Measurements from ENCODE around the gene GSTA2.
"Not testable (repeated sequence)": the region's sequence is repeated elsewhere in the genome, so short reads cannot be mapped to it uniquely, and the experiment has no call there.

Gene GSTA2

GRCh38 chr6:52724042-52724405, 39.3 kb downstream of the GSTA2 start:
- Histone ChIP-seq H3K9me3 (ENCODE audit: low read length) (no peaks in the 10 kb centered on the region), H3K27me3 (ENCODE audit: control insufficient read depth in 1 of 2, insufficient read depth in 2 of 2, low read length in 2 of 2) (no peaks in the 10 kb centered on the region), H3K27ac (ENCODE audit: low read depth, low read length) (no peak overlapping the region), H3K4me3 (ENCODE audit: low read depth in 1 of 2, low read length in 2 of 2) (no peak overlapping the region), H3K9ac (ENCODE audit: low read length) (no peak overlapping the region), H3K4me1 (ENCODE audit: insufficient read depth, low read length) (no peaks in the 10 kb centered on the region), H3K36me3 (ENCODE audit: insufficient read depth, low read length) (no peaks in the 10 kb centered on the region)

- Histone ChIP-seq H3K27me3 (ENCODE audit: control insufficient read depth in 1 of 2, insufficient read depth in 2 of 2, low read length in 2 of 2) (no peaks in the 10 kb centered on the region), H3K27ac (ENCODE audit: low read depth, low read length) (no peak overlapping the region), H3K9ac (ENCODE audit: low read length) (no peak overlapping the region), H3K9me3 (ENCODE audit: low read length) (no peaks in the 10 kb centered on the region), H3K36me3 (ENCODE audit: insufficient read depth, low read length) (no peaks in the 10 kb centered on the region), H3K4me1 (ENCODE audit: insufficient read depth, low read length) (no peaks in the 10 kb centered on the region), H3K4me3 (ENCODE audit: low read depth in 1 of 2, low read length in 2 of 2) (no peak overlapping the region)
Observed at GRCh38 chr6:52720321-52720720, 43.0 kb downstream of the GSTA2 start.

- H3K27me3 ChIP-seq (ENCODE audit: control insufficient read depth in 1 of 2, insufficient read depth in 2 of 2, low read length in 2 of 2) = no peaks in the 10 kb centered on the region
- H3K9me3 ChIP-seq (ENCODE audit: low read length) = no peaks in the 10 kb centered on the region
- no peak overlapping the region for H3K4me3 ChIP-seq (ENCODE audit: low read depth in 1 of 2, low read length in 2 of 2)
- H3K4me1 ChIP-seq (ENCODE audit: insufficient read depth, low read length) = no peaks in the 10 kb centered on the region
- no peak overlapping the region for H3K9ac ChIP-seq (ENCODE audit: low read length)
- H3K27ac ChIP-seq (ENCODE audit: low read depth, low read length) = no peak overlapping the region
- no peaks in the 10 kb centered on the region for H3K36me3 ChIP-seq (ENCODE audit: insufficient read depth, low read length)
Observed at GRCh38 chr6:52718550-52718949, 44.7 kb downstream of the GSTA2 start.

- H3K36me3 ChIP-seq (ENCODE audit: insufficient read depth, low read length); H3K27ac ChIP-seq (ENCODE audit: low read depth, low read length); H3K9ac ChIP-seq (ENCODE audit: low read length); H3K4me1 ChIP-seq (ENCODE audit: insufficient read depth, low read length); H3K4me3 ChIP-seq (ENCODE audit: low read depth in 1 of 2, low read length in 2 of 2); H3K27me3 ChIP-seq (ENCODE audit: control insufficient read depth in 1 of 2, insufficient read depth in 2 of 2, low read length in 2 of 2); H3K9me3 ChIP-seq (ENCODE audit: low read length): not testable (repeated sequence)
Observed at GRCh38 chr6:52714761-52715160, 48.5 kb downstream of the GSTA2 start.

DNA sequence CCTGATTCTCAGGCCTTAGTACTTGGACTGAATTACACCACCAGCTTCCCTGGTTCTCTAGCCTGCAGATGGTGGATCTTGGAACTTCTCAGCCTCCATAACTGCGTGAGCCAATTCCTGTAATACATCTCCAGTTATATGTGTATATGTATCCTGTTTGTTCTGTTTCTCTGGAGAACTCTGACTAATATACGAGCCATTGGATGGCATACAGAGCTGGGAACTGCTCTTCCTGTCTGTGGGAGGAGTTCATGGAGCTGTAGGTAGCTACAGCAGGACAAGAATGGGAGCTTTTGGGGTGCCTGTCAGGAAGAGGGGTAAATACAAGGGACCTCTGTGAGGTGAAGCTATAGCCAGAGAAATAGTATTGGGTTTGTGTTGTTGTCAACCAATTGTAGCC, 51.1 kb downstream of the GSTA2 start:
- Histone ChIP-seq H3K9ac (ENCODE audit: low read length) (no peak overlapping the region), H3K4me3 (ENCODE audit: low read depth in 1 of 2, low read length in 2 of 2) (no peak overlapping the region), H3K9me3 (ENCODE audit: low read length) (no peaks in the 10 kb centered on the region), H3K27ac (ENCODE audit: low read depth, low read length) (no peak overlapping the region), H3K36me3 (ENCODE audit: insufficient read depth, low read length) (no peaks in the 10 kb centered on the region), H3K4me1 (ENCODE audit: insufficient read depth, low read length) (no peaks in the 10 kb centered on the region), H3K27me3 (ENCODE audit: control insufficient read depth in 1 of 2, insufficient read depth in 2 of 2, low read length in 2 of 2) (no peaks in the 10 kb centered on the region)

DNA sequence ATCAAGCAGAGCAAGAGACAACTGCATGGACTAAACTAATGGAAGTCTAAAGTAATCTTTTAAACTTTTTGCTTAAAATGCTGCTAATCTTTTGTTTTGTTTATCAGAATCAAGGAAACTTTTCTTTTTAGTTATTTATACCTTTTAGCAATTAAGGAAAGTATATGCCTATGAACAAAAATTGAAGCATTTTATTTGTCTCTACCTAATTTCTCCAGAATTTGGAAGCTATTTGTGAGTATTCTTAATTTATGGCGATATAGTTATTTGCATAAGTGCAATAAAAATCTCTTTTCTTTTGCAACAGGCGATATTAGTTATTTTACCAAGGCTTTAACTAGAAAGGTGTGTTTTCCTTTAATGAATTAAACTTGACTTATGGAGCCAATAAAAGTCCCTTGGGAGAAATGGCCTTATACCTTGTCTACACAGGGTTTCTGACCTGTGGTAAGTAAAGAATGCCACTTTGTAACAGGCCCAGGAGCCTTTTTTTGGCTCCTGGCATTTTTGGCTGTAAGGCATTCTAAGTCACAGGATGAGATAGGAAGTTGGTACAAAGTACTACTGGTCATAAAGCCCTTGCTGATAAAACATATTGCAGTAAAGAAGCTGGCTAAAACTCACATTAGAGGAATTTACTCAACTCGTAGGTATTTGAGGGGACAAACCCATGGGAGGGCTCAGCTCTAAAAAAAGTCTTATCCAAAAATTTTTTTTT, 55.2 kb downstream of the GSTA2 start:
- H3K4me1 ChIP-seq (ENCODE audit: insufficient read depth, low read length) = no peaks in the 10 kb centered on the region

DNA sequence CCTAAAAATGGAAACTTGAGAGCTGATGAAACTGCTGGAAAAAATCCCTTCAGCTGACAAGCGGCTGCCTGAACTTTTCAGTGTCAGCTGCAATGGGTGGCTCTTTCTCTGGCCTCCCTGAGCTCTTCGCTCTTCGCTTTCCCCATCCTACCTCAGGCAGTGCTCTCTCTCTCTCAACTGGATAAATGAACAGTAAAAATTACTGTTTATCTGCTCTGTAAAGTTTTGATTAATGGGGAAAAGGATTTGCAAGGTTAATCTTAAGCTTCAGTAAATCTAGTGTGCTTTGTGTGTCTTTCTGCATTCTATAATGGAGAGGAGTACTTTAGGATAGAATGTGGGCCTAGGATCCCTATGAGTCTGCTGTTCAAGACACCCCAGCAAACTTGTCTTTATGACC, 57.3 kb downstream of the GSTA2 start:
- no peak overlapping the region for H3K9ac ChIP-seq (ENCODE audit: low read length)
- no peak overlapping the region for H3K4me3 ChIP-seq (ENCODE audit: low read depth in 1 of 2, low read length in 2 of 2)
- no peaks in the 10 kb centered on the region for H3K27me3 ChIP-seq (ENCODE audit: control insufficient read depth in 1 of 2, insufficient read depth in 2 of 2, low read length in 2 of 2)
- no peaks in the 10 kb centered on the region for H3K36me3 ChIP-seq (ENCODE audit: insufficient read depth, low read length)
- H3K27ac ChIP-seq (ENCODE audit: low read depth, low read length) = no peak overlapping the region
- no peaks in the 10 kb centered on the region for H3K4me1 ChIP-seq (ENCODE audit: insufficient read depth, low read length)
- H3K9me3 ChIP-seq (ENCODE audit: low read length) = no peaks in the 10 kb centered on the region

More for the DNA sequence above, 55.2 kb downstream of the GSTA2 start:
- H3K9me3 ChIP-seq (ENCODE audit: low read length) = no peaks in the 10 kb centered on the region
- no peak overlapping the region for H3K4me3 ChIP-seq (ENCODE audit: low read depth in 1 of 2, low read length in 2 of 2)
- no peaks in the 10 kb centered on the region for H3K27me3 ChIP-seq (ENCODE audit: control insufficient read depth in 1 of 2, insufficient read depth in 2 of 2, low read length in 2 of 2)
- no peak overlapping the region for H3K9ac ChIP-seq (ENCODE audit: low read length)
- H3K27ac ChIP-seq (ENCODE audit: low read depth, low read length) = no peak overlapping the region
- no peaks in the 10 kb centered on the region for H3K36me3 ChIP-seq (ENCODE audit: insufficient read depth, low read length)

DNA sequence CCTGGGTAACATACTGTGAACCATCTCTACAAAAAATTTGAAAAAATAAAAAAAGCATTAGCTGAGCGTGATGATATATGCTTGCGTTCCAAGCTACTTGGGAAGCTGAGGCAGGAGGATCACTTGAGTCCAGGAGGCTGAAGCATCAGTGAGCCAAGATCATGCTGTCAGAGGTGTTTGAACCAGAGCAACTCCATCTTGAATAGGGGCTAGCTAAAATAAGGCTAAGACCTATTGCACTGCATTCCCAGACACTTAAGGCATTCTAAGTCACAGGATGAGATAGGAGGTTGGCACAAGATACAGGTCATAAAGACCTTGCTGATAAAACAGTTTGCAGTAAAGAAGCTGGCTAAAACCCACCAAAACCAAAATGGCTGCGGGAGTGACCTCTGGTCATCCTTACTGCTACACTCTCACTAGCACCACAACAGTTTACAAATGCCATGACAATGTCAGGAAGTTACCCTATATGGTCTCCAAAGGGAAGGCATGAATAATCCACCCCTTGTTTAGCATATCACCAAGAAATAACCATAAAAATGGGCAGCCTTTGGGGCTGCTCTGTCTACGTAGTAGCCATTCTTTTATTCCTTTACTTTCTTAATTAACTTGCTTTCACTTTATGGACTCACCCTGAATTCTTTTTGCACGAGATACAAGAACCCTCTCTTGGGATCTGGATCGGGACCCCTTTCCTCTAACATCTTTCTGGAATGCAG, 58.3 kb downstream of the GSTA2 start:
- not testable (repeated sequence) for H3K9ac ChIP-seq (ENCODE audit: low read length); H3K27me3 ChIP-seq (ENCODE audit: control insufficient read depth in 1 of 2, insufficient read depth in 2 of 2, low read length in 2 of 2); H3K27ac ChIP-seq (ENCODE audit: low read depth, low read length); H3K36me3 ChIP-seq (ENCODE audit: insufficient read depth, low read length); H3K9me3 ChIP-seq (ENCODE audit: low read length); H3K4me3 ChIP-seq (ENCODE audit: low read depth in 1 of 2, low read length in 2 of 2); H3K4me1 ChIP-seq (ENCODE audit: insufficient read depth, low read length)

DNA sequence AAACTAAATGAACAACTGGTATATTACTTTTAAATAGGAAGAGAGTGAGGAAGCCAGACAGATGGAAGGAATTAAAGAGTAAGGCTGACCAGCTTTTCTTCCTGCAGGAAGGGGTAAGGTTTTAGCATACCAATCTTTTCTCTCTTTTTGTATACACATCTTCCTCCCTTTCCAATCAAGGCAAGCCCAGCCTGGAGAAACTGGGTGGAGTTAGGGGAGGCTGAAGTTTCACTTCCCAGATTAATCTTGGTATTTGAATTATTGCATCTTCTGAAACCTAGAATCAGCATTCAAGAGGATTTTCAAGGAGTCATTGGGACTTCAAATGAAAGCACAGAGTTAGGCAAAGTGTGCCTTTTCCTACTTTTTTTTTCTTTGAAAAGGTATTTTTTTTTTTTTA, 59.2 kb downstream of the GSTA2 start:
- H3K9me3 ChIP-seq (ENCODE audit: low read length) = no peaks in the 10 kb centered on the region
- no peak overlapping the region for H3K27ac ChIP-seq (ENCODE audit: low read depth, low read length)

More for the DNA sequence above, 59.2 kb downstream of the GSTA2 start:
- Histone ChIP-seq H3K9ac (ENCODE audit: low read length) (no peak overlapping the region), H3K27me3 (ENCODE audit: control insufficient read depth in 1 of 2, insufficient read depth in 2 of 2, low read length in 2 of 2) (no peaks in the 10 kb centered on the region), H3K4me3 (ENCODE audit: low read depth in 1 of 2, low read length in 2 of 2) (no peak overlapping the region), H3K36me3 (ENCODE audit: insufficient read depth, low read length) (no peaks in the 10 kb centered on the region), H3K4me1 (ENCODE audit: insufficient read depth, low read length) (no peaks in the 10 kb centered on the region)
